Activated T-cell treated with anti-CD3 and anti-CD28 coated beads, Interleukin-2, amount 50 U/mL, for 72 hours (primary cell): ENCODE results near the gene ZNF516. TPM values are rescaled to one million over a fixed set of nuclear protein-coding genes. Genes with fewer than 3 reads are reported as not detected.

Experiments used
- ATAC-seq, 2 donors: fragments of 150-1000 bp; cut with Tn5 transposase; replicated peaks in 1 of 2; 2 replicates each; pipeline ENCODE4 v1.10.0; 2021; ENCODE audit warnings: moderate library complexity in 2 of 2, mild to moderate bottlenecking in 1 of 2
- DNase-seq, 2 donors: peaks; one replicate each; pipeline ENCODE4 v3.0.0; 2021 to 2022; ENCODE audit warnings: mixed read lengths in 1 of 2
- H3K27ac Mint-ChIP-seq: one replicate; pipeline ENCODE4 v1.8.0; 2022; ENCODE audit warnings: mild to moderate bottlenecking, moderate library complexity, mixed read lengths
- H3K27me3 Mint-ChIP-seq: one replicate; pipeline ENCODE4 v1.8.0; 2022; ENCODE audit warnings: low read depth, mixed read lengths
- H3K36me3 Mint-ChIP-seq, 2 donors: one replicate each; pipeline ENCODE4 v1.8.0; 2022; ENCODE audit warnings: mixed read lengths in 2 of 2, mild to moderate bottlenecking in 1 of 2; ENCODE audit not compliant: insufficient read depth in 2 of 2
- H3K4me1 Mint-ChIP-seq: one replicate; pipeline ENCODE4 v1.8.0; 2022; ENCODE audit warnings: low read depth, mixed read lengths
- H3K4me3 Mint-ChIP-seq, 2 donors: one replicate each; pipeline ENCODE4 v1.8.0; 2022; ENCODE audit warnings: mild to moderate bottlenecking in 2 of 2, mixed read lengths in 2 of 2, moderate library complexity in 2 of 2
- H3K9me3 Mint-ChIP-seq, 2 donors: one replicate each; pipeline ENCODE4 v1.8.0; 2022; ENCODE audit warnings: mixed read lengths in 2 of 2
- total RNA-seq, 2 donors: library from RNA; stranded (reverse); gene quantifications; one replicate each; pipeline ENCODE4 v1.2.3, GENCODE V29; 2022

Gene ZNF516
- total RNA-seq, 2 donors from 2014 or later, result 13.2 to 13.9 TPM

DNA sequence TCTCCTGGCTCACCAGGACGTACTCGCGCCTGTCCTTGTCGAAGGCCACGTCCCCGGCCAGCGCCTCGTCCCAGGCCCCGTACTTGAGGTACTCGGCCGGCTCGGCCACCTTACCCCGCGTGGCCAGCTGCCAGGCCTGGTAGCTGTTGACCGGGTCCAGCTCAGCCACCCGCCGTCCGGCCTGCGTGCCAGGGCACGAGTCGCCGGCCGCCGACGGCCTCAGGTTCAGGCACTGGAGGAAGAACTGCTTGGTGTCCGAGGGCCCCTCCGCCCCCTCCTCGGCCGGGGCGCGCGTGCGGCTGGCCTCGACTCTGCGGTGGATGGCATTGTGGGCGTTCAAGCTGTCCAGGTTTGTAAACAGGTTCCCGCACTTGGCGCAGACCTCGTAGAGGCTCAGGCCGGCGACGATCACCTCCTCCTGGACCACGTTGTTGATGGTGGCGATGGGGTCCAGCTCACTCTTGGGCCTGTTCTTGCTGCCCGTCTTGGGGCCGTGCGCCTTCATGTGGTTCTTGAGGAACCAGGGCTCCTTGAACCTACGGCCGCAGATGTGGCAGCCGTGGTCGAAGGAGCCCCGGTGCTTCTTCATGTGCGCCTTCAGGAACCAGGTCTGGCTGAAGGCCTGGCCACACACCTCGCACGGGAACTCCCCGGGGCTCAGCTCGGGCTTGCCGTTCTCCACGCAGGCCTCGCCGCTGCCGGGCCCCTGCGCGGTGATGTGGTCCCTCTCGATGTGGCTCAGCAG lies 53.2 kb downstream of the ZNF516 start:
- ATAC-seq (no peak), DNase-seq (no peak)
- Mint-ChIP-seq H3K27me3 (no peaks in the 10 kb centered on the region), H3K4me3 (no peak overlapping the region), H3K4me1 (peaks cover 11% of the 10 kb centered on the region), H3K27ac (no peak overlapping the region), H3K9me3 (no peaks in the 10 kb centered on the region), H3K36me3 (no peaks in the 10 kb centered on the region)

- Mint-ChIP-seq H3K27me3 (no peaks in the 10 kb centered on the region), H3K27ac (no peak overlapping the region), H3K9me3 (no peaks in the 10 kb centered on the region), H3K4me3 (no peak overlapping the region), H3K4me1 (peaks cover 11% of the 10 kb centered on the region), H3K36me3 (no peaks in the 10 kb centered on the region)
- ATAC-seq (no peak), DNase-seq (no peak)
These were observed 53.9 kb downstream of the ZNF516 start for GRCh38 chr18:76441002-76441667.

DNA sequence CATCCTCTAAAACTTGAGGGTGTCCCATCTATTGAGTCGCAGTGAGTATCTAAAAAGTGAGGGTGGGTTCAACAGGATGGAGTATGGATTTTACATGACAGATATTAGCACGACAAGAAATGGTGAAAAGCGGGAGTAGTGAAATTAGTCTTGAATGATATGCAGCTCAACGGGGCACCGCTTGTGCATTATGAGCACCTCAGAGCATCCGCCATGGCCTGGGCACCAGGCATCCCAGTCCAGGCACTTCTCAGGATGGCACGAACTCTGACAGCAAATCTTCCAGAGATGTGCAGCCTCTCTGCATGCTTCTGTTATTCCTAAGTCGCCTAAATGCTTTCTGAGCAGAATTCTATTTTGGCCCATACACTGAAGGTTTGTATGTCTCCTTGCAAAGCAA lies 57.1 kb downstream of the ZNF516 start:
- H3K4me3 Mint-ChIP-seq, result no peak overlapping the region

GRCh38 chr18:76437011-76437410 lies 58.0 kb downstream of the ZNF516 start:
- ATAC-seq (no peak), DNase-seq (no peak)
- Mint-ChIP-seq H3K27me3 (no peaks in the 10 kb centered on the region), H3K9me3 (no peaks in the 10 kb centered on the region), H3K36me3 (no peaks in the 10 kb centered on the region), H3K27ac (no peak overlapping the region), H3K4me3 (no peak overlapping the region), H3K4me1 (no peaks in the 10 kb centered on the region)

More for the DNA sequence above, 57.1 kb downstream of the ZNF516 start:
- H3K27me3 Mint-ChIP-seq, result no peaks in the 10 kb centered on the region
- no peak overlapping the region for H3K27ac Mint-ChIP-seq
- H3K36me3 Mint-ChIP-seq, result no peaks in the 10 kb centered on the region
- ATAC-seq (no peak), DNase-seq (no peak)
- no peaks in the 10 kb centered on the region for H3K9me3 Mint-ChIP-seq
- H3K4me1 Mint-ChIP-seq, result no peaks in the 10 kb centered on the region

GRCh38 chr18:76436342-76436741 lies 58.7 kb downstream of the ZNF516 start:
- Mint-ChIP-seq H3K27me3 (no peaks in the 10 kb centered on the region), H3K9me3 (no peaks in the 10 kb centered on the region), H3K27ac (no peak overlapping the region), H3K4me3 (no peak overlapping the region), H3K4me1 (no peaks in the 10 kb centered on the region), H3K36me3 (no peaks in the 10 kb centered on the region)
- DNase-seq (no peak), ATAC-seq (no peak)

DNA sequence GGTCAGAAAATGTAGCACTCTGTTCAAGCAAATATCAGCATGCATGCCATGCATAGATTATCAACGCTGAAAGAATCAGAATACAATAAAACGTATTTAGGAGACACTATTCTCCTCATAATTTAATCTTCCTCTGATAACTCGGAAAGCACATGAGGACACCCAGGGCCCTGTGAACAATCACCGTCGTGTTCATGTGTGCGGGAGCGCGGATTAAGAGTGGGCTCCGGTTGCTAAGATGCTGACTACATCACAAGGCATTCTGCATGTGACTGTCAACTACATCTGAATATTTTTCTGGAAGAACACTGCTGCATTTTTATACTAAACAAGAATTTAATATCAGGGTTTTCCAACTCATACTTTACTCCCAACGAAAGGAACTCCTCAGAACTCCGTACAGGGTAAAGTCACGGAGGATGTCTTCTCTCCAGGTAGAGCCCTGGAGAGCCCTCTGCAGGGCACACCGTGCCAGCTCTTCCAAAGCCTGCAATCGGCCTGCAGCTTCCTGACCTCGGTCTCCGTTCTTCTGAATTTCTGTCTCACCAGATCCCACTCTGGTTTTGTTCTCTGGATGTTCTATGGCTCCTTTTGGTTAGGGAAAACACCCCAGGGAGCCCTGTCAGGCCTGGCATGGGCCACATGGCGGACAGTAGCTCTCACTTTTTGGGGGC lies 59.6 kb downstream of the ZNF516 start:
- H3K4me1 Mint-ChIP-seq, result no peaks in the 10 kb centered on the region
- H3K4me3 Mint-ChIP-seq, result no peak overlapping the region
- H3K27me3 Mint-ChIP-seq, result no peaks in the 10 kb centered on the region
- H3K27ac Mint-ChIP-seq, result no peak overlapping the region
- no peaks in the 10 kb centered on the region for H3K9me3 Mint-ChIP-seq
- H3K36me3 Mint-ChIP-seq, result no peaks in the 10 kb centered on the region
- ATAC-seq (no peak), DNase-seq (no peak)

GRCh38 chr18:76434452-76434851 lies 60.6 kb downstream of the ZNF516 start:
- Mint-ChIP-seq H3K4me3 (no peak overlapping the region), H3K36me3 (no peaks in the 10 kb centered on the region), H3K27me3 (no peaks in the 10 kb centered on the region), H3K4me1 (no peaks in the 10 kb centered on the region), H3K9me3 (no peaks in the 10 kb centered on the region), H3K27ac (no peak overlapping the region)
- DNase-seq (no peak), ATAC-seq (no peak)

DNA sequence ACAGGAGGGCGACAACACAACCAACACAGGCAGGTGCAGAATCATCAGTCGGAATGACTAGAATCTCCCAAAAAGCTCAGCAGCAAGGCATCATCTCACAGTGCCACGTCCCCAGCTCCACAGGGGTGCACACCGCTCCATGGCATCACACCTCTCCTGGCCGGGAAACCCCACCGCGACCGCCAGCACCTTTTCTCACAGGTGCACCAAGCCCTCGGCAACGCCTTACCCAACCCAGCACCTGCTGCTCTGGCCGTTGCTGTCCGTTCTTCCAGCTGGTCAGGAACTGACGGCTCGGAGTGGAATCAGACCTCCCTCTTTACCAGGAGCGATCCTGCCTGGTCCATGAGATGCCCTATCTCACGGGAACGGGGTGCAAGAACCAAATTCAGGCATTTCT lies 61.3 kb downstream of the ZNF516 start:
- Mint-ChIP-seq H3K27ac (no peak overlapping the region), H3K36me3 (no peaks in the 10 kb centered on the region), H3K9me3 (no peaks in the 10 kb centered on the region), H3K4me1 (no peaks in the 10 kb centered on the region), H3K27me3 (no peaks in the 10 kb centered on the region), H3K4me3 (no peak overlapping the region)
- ATAC-seq (no peak), DNase-seq (no peak)

- H3K4me1 Mint-ChIP-seq, result no peaks in the 10 kb centered on the region
- no peaks in the 10 kb centered on the region for H3K27me3 Mint-ChIP-seq
- DNase-seq, result no peak
- H3K4me3 Mint-ChIP-seq, result no peak overlapping the region
- H3K36me3 Mint-ChIP-seq, result no peaks in the 10 kb centered on the region
- ATAC-seq, result no peak
- no peak overlapping the region for H3K27ac Mint-ChIP-seq
- no peaks in the 10 kb centered on the region for H3K9me3 Mint-ChIP-seq
These were observed 61.9 kb downstream of the ZNF516 start for GRCh38 chr18:76432970-76433767.

GRCh38 chr18:76432274-76432755 lies 62.7 kb downstream of the ZNF516 start:
- H3K27me3 Mint-ChIP-seq, result no peaks in the 10 kb centered on the region
- no peak for DNase-seq
- H3K36me3 Mint-ChIP-seq, result no peaks in the 10 kb centered on the region
- H3K4me3 Mint-ChIP-seq, result no peak overlapping the region
- H3K4me1 Mint-ChIP-seq, result no peaks in the 10 kb centered on the region
- no peaks in the 10 kb centered on the region for H3K9me3 Mint-ChIP-seq
- H3K27ac Mint-ChIP-seq, result no peak overlapping the region
- no peak for ATAC-seq

DNA sequence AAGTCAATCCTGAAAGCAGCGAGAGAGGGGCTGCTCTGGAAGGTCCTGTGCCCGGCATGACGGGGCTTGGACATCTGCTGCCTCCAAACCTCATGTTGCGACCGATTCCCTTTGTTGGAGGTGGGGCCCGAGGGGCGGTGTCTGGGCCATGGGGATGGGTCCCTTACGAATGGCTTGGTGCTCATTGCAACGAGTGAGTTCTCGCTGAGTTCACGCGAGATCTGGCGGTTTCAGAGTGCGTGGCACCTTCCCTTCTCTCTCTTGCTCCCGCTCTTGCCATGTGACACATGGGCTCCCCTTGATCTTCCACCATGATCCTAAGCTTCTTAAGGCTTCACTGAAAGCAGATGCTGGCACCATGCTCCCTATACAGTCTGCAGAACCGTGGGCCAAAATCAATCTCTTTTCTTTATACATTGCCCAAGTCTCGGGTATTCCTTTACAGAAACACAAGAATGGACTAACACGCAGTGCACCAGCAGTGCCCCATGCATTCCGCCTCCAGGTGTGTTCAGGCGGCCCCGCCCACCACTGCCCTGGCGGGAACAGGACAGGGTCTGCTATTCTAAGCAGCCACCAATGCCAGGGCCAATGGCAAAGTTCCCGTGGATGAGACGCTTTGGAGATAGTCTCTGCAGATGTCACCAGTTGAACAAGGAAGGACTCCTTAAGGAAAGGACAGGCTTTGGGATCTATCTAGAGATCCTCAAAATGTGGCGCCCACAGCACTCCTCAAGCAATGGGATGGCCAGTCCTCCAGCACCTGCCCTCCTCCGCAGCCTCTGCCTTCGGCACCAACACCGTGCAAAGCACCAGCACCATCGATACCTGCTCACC lies 63.4 kb downstream of the ZNF516 start:
- no peaks in the 10 kb centered on the region for H3K27me3 Mint-ChIP-seq
- no peak overlapping the region for H3K4me3 Mint-ChIP-seq
- ATAC-seq (no peak), DNase-seq (no peak)
- no peaks in the 10 kb centered on the region for H3K4me1 Mint-ChIP-seq
- no peak overlapping the region for H3K27ac Mint-ChIP-seq
- no peaks in the 10 kb centered on the region for H3K9me3 Mint-ChIP-seq
- no peaks in the 10 kb centered on the region for H3K36me3 Mint-ChIP-seq

GRCh38 chr18:76430636-76431035 lies 64.4 kb downstream of the ZNF516 start:
- H3K27ac Mint-ChIP-seq, result no peak overlapping the region
- DNase-seq (no peak), ATAC-seq (no peak)
- peaks cover 2% of the 10 kb centered on the region for H3K4me1 Mint-ChIP-seq
- H3K9me3 Mint-ChIP-seq, result no peaks in the 10 kb centered on the region
- H3K4me3 Mint-ChIP-seq, result no peak overlapping the region
- no peaks in the 10 kb centered on the region for H3K36me3 Mint-ChIP-seq
- H3K27me3 Mint-ChIP-seq, result no peaks in the 10 kb centered on the region
